ENCODE data around the gene ZRANB3.

ZRANB3 gene

DNA sequence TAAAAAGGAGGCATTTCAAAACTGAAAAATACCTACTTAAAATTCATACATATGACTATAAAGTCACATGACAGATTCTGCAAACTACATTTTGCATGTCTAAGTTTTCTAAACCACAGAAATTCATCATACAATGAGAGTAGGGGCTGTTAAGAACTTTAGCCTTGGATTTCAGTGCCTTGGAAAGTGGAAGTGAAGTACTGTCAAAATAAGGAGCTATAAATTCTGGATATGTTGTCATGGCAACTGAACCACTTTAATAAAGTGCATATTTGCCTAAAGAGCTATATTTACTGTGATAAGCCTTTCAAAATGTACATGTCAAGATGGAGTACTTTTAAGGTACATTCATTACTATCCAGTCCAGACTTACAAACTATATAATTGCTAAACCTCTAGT lies 251.8 kb downstream of the ZRANB3 start:
- H3K27ac ChIP-seq = no peak overlapping the region
- TF ChIP-seq, protein P1, sequence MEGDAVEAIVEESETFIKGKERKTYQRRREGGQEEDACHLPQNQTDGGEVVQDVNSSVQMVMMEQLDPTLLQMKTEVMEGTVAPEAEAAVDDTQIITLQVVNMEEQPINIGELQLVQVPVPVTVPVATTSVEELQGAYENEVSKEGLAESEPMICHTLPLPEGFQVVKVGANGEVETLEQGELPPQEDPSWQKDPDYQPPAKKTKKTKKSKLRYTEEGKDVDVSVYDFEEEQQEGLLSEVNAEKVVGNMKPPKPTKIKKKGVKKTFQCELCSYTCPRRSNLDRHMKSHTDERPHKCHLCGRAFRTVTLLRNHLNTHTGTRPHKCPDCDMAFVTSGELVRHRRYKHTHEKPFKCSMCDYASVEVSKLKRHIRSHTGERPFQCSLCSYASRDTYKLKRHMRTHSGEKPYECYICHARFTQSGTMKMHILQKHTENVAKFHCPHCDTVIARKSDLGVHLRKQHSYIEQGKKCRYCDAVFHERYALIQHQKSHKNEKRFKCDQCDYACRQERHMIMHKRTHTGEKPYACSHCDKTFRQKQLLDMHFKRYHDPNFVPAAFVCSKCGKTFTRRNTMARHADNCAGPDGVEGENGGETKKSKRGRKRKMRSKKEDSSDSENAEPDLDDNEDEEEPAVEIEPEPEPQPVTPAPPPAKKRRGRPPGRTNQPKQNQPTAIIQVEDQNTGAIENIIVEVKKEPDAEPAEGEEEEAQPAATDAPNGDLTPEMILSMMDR (IDR thresholded peaks at IDR 0.05; ENCODE audit: low read depth, low read length, missing control alignments) = no peak
- H3K4me3 ChIP-seq (ENCODE audit: low read depth, low read length) = no peak overlapping the region
- no peaks in the 10 kb centered on the region for H3K27me3 ChIP-seq (replicated peaks)
- in situ Hi-C loops (cut with HindIII; ENCODE audit: low pct_ligation_motif_present, low sequenced_read_pairs) = no loop called here
- no peaks in the 10 kb centered on the region for H3K36me3 ChIP-seq (replicated peaks)
- DNase-seq = no peak

DNA sequence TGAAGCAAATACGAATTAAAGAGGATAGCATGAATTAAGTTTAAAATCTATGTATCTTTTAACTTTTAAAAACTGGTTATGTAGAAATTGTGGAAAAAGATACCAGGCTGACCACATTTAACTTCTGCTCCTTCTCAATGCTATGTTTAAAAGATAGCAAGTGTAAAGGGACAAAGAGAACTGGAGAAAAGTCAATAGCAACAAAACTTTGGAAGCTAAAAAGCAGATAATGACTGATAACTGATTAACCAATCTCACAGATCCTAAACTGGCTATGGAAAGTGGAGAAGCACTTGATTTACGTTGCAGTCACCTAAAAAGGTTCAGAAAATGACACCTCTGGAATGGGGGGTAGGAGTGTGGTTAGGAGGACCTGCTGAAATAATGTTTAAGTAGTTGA lies 254.5 kb downstream of the ZRANB3 start:
- TF ChIP-seq, protein P1 (IDR thresholded peaks at IDR 0.05; ENCODE audit: low read depth, low read length, missing control alignments) = no peak
- no peak overlapping the region for H3K27ac ChIP-seq
- no peaks in the 10 kb centered on the region for H3K36me3 ChIP-seq (replicated peaks)
- in situ Hi-C loops (cut with HindIII; ENCODE audit: low pct_ligation_motif_present, low sequenced_read_pairs) = no loop called here
- H3K4me3 ChIP-seq (ENCODE audit: low read depth, low read length) = no peak overlapping the region
- no peaks in the 10 kb centered on the region for H3K27me3 ChIP-seq (replicated peaks)
- no peak for DNase-seq

DNA sequence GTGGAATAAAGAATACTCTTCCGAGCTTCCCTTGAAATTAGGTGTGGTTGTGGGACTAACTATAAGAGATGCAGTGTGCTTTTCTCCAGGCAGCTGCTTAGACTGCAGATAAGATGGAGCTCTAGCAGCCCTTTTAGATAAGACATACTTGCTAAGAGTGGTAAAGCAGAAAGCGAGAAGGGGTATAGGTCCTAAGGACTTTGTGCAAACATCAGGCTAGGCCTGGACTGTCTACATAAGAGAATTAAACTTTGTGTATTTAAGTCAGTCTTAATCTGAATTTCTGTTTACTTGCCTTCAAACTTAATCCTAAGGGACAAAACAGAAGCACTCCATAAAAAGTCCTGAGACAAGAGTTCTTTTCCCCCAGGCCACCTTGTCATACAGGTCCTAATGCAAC lies 260.0 kb downstream of the ZRANB3 start:
- no peaks in the 10 kb centered on the region for H3K27me3 ChIP-seq (replicated peaks)
- H3K36me3 ChIP-seq (replicated peaks) = no peaks in the 10 kb centered on the region
- DNase-seq = no peak
- no peak overlapping the region for H3K27ac ChIP-seq
- TF ChIP-seq, protein P1 (IDR thresholded peaks at IDR 0.05; ENCODE audit: low read depth, low read length, missing control alignments) = no peak
- in situ Hi-C loops (cut with HindIII; ENCODE audit: low pct_ligation_motif_present, low sequenced_read_pairs) = no loop called here
- H3K4me3 ChIP-seq (ENCODE audit: low read depth, low read length) = no peak overlapping the region

DNA sequence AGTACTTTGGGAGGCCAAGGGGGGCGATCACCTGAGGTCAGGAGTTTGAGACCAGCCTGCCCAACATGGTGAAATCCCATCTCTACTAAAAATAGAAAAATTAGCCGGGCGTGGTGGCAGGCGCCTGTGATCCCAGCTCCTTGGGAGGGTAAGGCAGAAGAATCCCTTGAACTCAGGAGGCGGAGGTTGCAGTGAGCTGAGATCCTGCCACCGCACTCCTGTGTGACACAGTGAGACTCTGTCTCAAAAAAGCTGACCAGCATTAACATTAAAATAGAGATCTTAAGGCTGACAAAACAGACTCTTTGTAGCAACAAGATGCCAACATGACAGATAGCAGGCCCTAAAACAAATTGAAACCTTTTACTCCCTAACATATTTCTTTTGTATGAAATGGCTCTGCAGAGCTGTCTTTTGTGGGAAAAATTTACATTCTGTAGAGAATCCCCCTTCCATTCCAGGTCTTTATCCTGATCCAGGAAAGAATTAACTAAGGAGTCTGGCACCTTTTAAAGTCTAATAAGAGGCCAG lies 265.0 kb downstream of the ZRANB3 start:
- Histone ChIP-seq H3K27ac (no peak overlapping the region), H3K27me3 (replicated peaks) (no peaks in the 10 kb centered on the region), H3K36me3 (replicated peaks) (no peaks in the 10 kb centered on the region), H3K4me3 (ENCODE audit: low read depth, low read length) (no peak overlapping the region)
- TF ChIP-seq, protein P1 (IDR thresholded peaks at IDR 0.05; ENCODE audit: low read depth, low read length, missing control alignments) = no peak
- DNase-seq = no peak
- in situ Hi-C loops (cut with HindIII; ENCODE audit: low pct_ligation_motif_present, low sequenced_read_pairs) = no loop called here

- in situ Hi-C loops (cut with HindIII; ENCODE audit: low pct_ligation_motif_present, low sequenced_read_pairs) = no loop called here
- Histone ChIP-seq H3K27me3 (replicated peaks) (no peaks in the 10 kb centered on the region), H3K36me3 (replicated peaks) (no peaks in the 10 kb centered on the region), H3K27ac (no peak overlapping the region), H3K4me3 (ENCODE audit: low read depth, low read length) (no peak overlapping the region)
- DNase-seq = no peak
- TF ChIP-seq, protein P1 (IDR thresholded peaks at IDR 0.05; ENCODE audit: low read depth, low read length, missing control alignments) = no peak
These were observed 271.9 kb downstream of the ZRANB3 start for GRCh38 chr2:135259123-135259522.

DNA sequence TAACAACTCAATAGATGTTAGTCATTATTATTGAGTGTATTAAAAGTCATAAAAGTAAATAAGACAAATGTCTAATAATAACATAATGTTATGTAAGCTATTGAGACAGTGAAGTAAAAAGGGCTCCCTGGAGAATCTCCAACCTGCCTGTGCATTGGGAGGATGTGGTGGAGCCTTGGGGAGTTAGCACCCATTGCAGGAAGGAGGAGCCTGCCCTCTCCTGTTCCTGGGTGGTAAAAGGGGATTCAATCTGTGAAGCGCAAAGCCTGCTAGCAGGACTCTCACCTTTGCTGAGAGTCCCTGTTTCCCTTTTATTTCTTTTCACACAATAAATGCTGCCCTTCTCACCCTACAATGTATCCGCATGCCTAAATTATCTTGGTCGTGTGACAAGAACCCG lies 272.8 kb downstream of the ZRANB3 start:
- in situ Hi-C loops (cut with HindIII; ENCODE audit: low pct_ligation_motif_present, low sequenced_read_pairs) = no loop called here
- no peak overlapping the region for H3K4me3 ChIP-seq (ENCODE audit: low read depth, low read length)
- H3K36me3 ChIP-seq (replicated peaks) = no peaks in the 10 kb centered on the region
- no peak for DNase-seq
- H3K27ac ChIP-seq = no peak overlapping the region
- TF ChIP-seq, protein P1 (IDR thresholded peaks at IDR 0.05; ENCODE audit: low read depth, low read length, missing control alignments) = no peak
- no peaks in the 10 kb centered on the region for H3K27me3 ChIP-seq (replicated peaks)

Data from brain microvascular endothelial cell (primary cell).